ENCODE measurements around the gene MZT2A. TPM values are rescaled to one million over a fixed set of nuclear protein-coding genes. Genes with fewer than 3 reads are reported as not detected.
"Not testable (repeated sequence)": the region's sequence is repeated elsewhere in the genome, so short reads cannot be mapped to it uniquely, and the experiment has no call there.

Gene MZT2A
- total and polyA plus RNA-seq, 12 donors, result 12.4 to 226 (median 127) TPM

DNA sequence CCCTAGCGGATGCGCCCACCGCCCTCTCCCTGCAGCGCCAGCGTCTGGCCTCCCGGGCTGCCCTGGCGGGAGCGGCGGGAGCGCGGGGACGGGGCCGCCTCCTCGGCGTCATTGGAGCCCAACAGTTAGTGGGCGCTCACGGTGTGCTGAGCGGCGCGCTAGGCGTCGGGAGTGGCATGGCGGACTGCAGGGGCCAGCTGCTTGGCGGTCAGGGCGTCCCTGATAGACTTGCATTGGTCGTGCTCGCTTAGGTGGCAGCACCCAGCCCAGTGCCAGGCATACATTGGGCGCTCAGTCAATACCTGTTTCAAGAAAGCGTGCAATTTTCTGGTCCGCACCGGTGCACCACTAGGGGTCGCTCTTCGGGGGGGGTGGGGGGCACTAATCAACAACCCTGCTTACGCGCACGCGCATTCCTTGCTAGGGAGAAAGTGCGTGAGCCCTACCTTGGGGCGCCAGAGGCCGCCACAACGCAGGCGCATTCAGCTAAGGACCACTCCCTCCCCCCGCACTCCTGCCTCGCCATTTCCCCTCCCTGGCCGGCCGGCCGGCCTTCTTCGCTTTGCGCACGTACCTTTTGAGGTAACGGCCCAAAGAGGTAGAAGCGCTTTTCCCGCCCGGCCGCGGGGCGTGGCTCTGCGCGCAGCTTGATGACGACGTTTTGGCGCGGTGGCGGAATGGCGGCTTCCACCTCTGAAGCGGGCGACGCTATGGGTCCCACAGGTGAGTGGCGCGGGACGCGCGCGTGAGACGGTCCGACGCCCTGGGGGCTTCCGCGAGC lies 411 bp upstream of the MZT2A start:
- WGBS, 4 donors, result 0 to 2% (median 1%) methylated on average over 18 to 79 of the region's 79 CpGs
- Histone ChIP-seq H3K4me3 (peak overlapping the region; percentile 21 to 99 (median 56)), H3K36me3 (replicated peaks in 1 of 2) (no peaks in the 10 kb centered on the region), H3K27me3 (no peaks in the 10 kb centered on the region), H3K4me1 (replicated peaks in 1 of 2) (peaks cover 14 to 18% of the 10 kb centered on the region in 2 donors), H3K27ac (peak overlapping the region; percentile 62 to 98 (median 87)), H3K9me3 (replicated peaks in 1 of 3) (no peaks in the 10 kb centered on the region)
- intact Hi-C loops (cut with DNase I), result loop anchor here (5.0 to 10.0 kb wide), 2 partner anchors 78 to 180 kb away; no protein-coding TSS in a partner anchor
- TF ChIP-seq, protein P1, sequence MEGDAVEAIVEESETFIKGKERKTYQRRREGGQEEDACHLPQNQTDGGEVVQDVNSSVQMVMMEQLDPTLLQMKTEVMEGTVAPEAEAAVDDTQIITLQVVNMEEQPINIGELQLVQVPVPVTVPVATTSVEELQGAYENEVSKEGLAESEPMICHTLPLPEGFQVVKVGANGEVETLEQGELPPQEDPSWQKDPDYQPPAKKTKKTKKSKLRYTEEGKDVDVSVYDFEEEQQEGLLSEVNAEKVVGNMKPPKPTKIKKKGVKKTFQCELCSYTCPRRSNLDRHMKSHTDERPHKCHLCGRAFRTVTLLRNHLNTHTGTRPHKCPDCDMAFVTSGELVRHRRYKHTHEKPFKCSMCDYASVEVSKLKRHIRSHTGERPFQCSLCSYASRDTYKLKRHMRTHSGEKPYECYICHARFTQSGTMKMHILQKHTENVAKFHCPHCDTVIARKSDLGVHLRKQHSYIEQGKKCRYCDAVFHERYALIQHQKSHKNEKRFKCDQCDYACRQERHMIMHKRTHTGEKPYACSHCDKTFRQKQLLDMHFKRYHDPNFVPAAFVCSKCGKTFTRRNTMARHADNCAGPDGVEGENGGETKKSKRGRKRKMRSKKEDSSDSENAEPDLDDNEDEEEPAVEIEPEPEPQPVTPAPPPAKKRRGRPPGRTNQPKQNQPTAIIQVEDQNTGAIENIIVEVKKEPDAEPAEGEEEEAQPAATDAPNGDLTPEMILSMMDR (IDR thresholded peaks at IDR 0.05), result peak; percentile 57 to 92 (median 77)
- peak in 1 of 2 donors; percentile 55 for TF ChIP-seq POLR2A (IDR thresholded peaks at IDR 0.05)
- peak; percentile 92 to 97 (median 95) for DNase-seq

DNA sequence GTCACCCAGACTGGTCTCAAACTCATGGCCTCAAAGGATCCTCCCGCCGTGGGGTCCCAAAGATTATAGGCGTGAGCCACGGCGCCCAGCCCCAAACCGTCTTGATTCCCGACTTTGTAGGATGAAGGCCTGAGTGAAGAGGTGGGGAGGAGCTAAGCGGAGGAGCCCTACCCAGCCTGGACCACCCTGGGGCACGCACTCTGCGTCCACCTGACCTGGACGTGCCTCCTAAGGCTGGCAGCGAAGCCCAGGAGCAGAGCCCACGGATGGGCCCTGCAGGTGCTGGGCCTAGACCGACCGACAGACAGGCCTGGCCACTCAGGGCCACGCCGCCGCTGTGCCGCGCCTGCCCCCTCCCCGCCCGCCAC lies 744 bp downstream of the MZT2A start:
- DNase-seq; H3K36me3 ChIP-seq (replicated peaks in 1 of 2); H3K27me3 ChIP-seq; H3K9me3 ChIP-seq (replicated peaks in 1 of 3): not testable (repeated sequence)
- Histone ChIP-seq H3K4me3 (peak overlapping the region in 2 of 4 donors; percentile 18 to 99), H3K27ac (peak overlapping the region in 2 of 5 donors; percentile 43 to 54), H3K4me1 (replicated peaks in 1 of 2) (peaks cover 14 to 18% of the 10 kb centered on the region in 2 donors)
- WGBS, 4 donors, result 9 to 30% (median 21%) methylated on average over 6 to 20 of the region's 22 CpGs
- intact Hi-C loops (cut with DNase I), result loop anchor here (5.0 to 10.0 kb wide), 2 partner anchors 77 to 181 kb away; no protein-coding TSS in a partner anchor

DNA sequence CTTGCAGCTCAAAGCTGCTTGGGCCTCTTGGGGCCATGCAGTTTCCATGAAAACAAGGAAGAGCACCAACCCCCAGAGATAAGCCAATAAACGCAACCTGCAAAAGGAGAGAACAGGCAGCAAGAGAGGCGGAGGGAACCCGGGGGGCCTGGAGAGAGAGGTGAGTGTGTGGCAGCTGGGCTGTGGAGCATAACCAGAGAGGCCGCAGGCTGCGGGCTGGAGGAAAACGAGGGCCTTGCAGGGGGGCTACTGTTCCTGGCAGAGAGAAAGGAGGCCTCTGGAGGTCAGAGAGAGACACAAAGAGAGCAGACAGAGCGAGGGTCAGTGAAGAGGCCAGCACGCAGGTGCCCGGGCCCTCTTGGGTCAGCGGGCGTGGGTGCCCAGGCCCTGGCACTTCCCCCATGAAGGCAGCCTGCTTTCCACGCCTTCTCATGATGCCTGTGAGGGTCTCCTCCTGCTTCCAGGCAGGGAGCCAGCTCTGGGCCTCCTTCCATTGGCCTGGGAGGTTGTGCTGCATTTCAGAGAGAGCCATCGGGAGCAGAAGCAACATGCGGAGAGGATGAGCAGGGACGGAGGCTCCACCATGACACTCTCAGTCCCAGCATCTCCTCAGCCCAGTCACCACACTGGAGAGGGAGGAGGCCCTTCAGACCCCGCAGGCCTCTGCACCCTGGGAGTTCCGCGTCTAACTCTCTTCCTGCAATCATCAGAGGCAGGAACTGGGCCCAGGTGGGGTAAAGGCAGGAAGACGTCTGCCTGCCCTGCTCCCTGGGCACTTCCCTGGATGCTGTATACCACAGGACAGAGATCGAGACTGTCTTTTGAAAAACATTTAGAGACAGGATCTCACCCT lies 1.4 kb downstream of the MZT2A start:
- intact Hi-C loops (cut with DNase I), result loop anchor here (5.0 to 10.0 kb wide), 2 partner anchors 76 to 181 kb away; no protein-coding TSS in a partner anchor
- DNase-seq, result peak in 1 of 7 donors; percentile 71

GRCh38 chr2:131488306-131489205 lies 3.6 kb downstream of the MZT2A start:
- TF ChIP-seq, protein P1 (IDR thresholded peaks at IDR 0.05), result no peak
- TF ChIP-seq POLR2A (IDR thresholded peaks at IDR 0.05), result no peak
- WGBS, 4 donors, result 75 to 83% (median 79%) methylated on average over 10 to 14 of the region's 14 CpGs
- Histone ChIP-seq H3K36me3 (replicated peaks in 1 of 2) (no peaks in the 10 kb centered on the region), H3K27ac (no peak overlapping the region), H3K4me1 (replicated peaks in 1 of 2) (peaks cover 0 to 7% of the 10 kb centered on the region in 2 donors), H3K9me3 (replicated peaks in 1 of 3) (no peaks in the 10 kb centered on the region), H3K27me3 (no peaks in the 10 kb centered on the region), H3K4me3 (no peak overlapping the region)
- no peak for DNase-seq
- intact Hi-C loops (cut with DNase I), result loop anchor here in 1 of 2 donors (10.0 kb wide), 1 partner anchor 334 kb away; no protein-coding TSS in a partner anchor

More for the DNA sequence above, 1.4 kb downstream of the MZT2A start:
- peak overlapping the region in 1 of 4 donors; percentile 99 for H3K4me3 ChIP-seq
- H3K9me3 ChIP-seq (replicated peaks in 1 of 3); H3K27me3 ChIP-seq; H3K36me3 ChIP-seq (replicated peaks in 1 of 2): not testable (repeated sequence)
- WGBS, 4 donors, result 64 to 76% (median 70%) methylated on average over 13 to 19 of the region's 20 CpGs
- peaks cover 14 to 18% of the 10 kb centered on the region in 2 donors for H3K4me1 ChIP-seq (replicated peaks in 1 of 2)
- peak overlapping the region in 2 of 5 donors; percentile 43 to 54 for H3K27ac ChIP-seq

DNA sequence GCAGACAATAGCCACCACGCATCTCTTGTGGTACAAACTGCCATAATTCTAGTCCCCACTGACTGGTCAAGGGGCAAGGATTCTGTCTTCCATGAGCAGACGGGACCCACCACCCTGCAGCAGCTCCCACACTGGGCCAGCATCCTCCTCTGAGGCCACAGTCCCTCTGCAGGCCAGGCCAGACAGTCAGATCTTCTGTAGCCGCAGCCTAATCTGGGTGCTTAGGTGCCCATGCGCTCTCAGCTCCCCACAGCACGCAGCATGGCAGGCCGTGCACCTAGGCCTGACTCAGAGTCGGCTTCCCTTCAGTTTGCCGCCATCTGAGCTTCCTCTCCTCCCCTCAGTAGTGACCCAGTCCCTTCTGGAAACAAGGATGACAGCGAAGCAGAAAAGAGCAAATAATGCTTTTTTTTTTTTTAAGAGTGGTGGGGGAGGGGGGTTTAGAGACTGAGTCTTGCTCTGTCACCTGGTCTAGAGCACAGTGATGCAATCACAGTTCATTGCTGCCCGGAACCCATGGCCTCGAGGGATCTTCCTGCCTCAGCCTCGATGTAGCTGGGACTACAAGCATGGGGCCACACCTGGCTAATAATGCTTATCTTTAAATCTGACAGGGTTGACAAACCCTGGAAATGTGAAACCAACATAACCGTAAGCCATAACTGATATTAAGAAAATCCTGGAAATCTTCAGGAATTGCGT lies 5.8 kb downstream of the MZT2A start:
- 85 to 93% (median 91%) methylated on average over 7 to 14 of the region's 14 CpGs for WGBS, 4 donors
- H3K4me3 ChIP-seq; DNase-seq; H3K36me3 ChIP-seq (replicated peaks in 1 of 2); H3K4me1 ChIP-seq (replicated peaks in 1 of 2); H3K9me3 ChIP-seq (replicated peaks in 1 of 3); H3K27me3 ChIP-seq; H3K27ac ChIP-seq: not testable (repeated sequence)
- intact Hi-C loops (cut with DNase I), result loop anchor here in 1 of 2 donors (10.0 kb wide), 1 partner anchor 332 kb away; no protein-coding TSS in a partner anchor

- not testable (repeated sequence) for H3K27ac ChIP-seq; DNase-seq; H3K4me3 ChIP-seq; H3K36me3 ChIP-seq (replicated peaks in 1 of 2); H3K27me3 ChIP-seq; H3K4me1 ChIP-seq (replicated peaks in 1 of 2); H3K9me3 ChIP-seq (replicated peaks in 1 of 3)
- WGBS, 4 donors, result 77 to 88% (median 86%) methylated on average over 7 to 11 of the region's 11 CpGs
- intact Hi-C loops (cut with DNase I), result loop anchor here in 1 of 2 donors (10.0 kb wide), 1 partner anchor 330 kb away; no protein-coding TSS in a partner anchor
Measured at GRCh38 chr2:131484906-131485460, 7.2 kb downstream of the MZT2A start.
